ENCODE data around the gene DCTPP1.

DCTPP1 gene

GRCh38 chr16:30416047-30416603, 13.7 kb downstream of the DCTPP1 start:
- H3K79me2 ChIP-seq (ENCODE audit: control insufficient read depth, insufficient read depth, low read length): no peaks in the 10 kb centered on the region
- WGBS (ENCODE audit: extremely low coverage, insufficient coverage, low lambda C conversion rate): no CpG with 5 or more reads among the region's 4 CpGs

GRCh38 chr16:30414159-30414558, 15.7 kb downstream of the DCTPP1 start:
- DNase-seq: no peak
- Histone ChIP-seq H3K79me2 (ENCODE audit: control insufficient read depth, insufficient read depth, low read length) (no peaks in the 10 kb centered on the region), H3K23ac (ENCODE audit: low read length) (no peak overlapping the region), H2BK5ac (ENCODE audit: low read length) (no peak overlapping the region), H3K27me3 (ENCODE audit: insufficient read depth, low read length, poor library complexity) (no peaks in the 10 kb centered on the region), H3K18ac (ENCODE audit: low read length) (no peak overlapping the region), H3K56ac (ENCODE audit: low read length) (no peak overlapping the region), H4K8ac (ENCODE audit: low read depth, low read length) (no peak overlapping the region), H2BK120ac (ENCODE audit: low read depth, low read length) (no peak overlapping the region), H3K79me1 (ENCODE audit: low read length) (peaks cover 4% of the 10 kb centered on the region), H3K4me2 (ENCODE audit: low read length) (no peak overlapping the region), H3K4me1 (ENCODE audit: control insufficient read depth, low read depth, low read length) (no peaks in the 10 kb centered on the region), H3K9ac (ENCODE audit: low read length) (no peak overlapping the region), H3K36me3 (ENCODE audit: control insufficient read depth, insufficient read depth, low read length) (peaks cover 7% of the 10 kb centered on the region), H3K27ac (ENCODE audit: low read depth, low read length) (no peak overlapping the region), H2AK5ac (ENCODE audit: low read length) (no peak overlapping the region), H3K4ac (ENCODE audit: low read depth, low read length) (no peak overlapping the region), H2BK15ac (replicated peaks; ENCODE audit: low read depth) (no peak overlapping the region), H4K5ac (ENCODE audit: low read length) (no peak overlapping the region), H3K4me3 (ENCODE audit: low read length) (no peak overlapping the region)
- no CpG with 5 or more reads among the region's 5 CpGs for WGBS (ENCODE audit: extremely low coverage, insufficient coverage, low lambda C conversion rate)

More at GRCh38 chr16:30416047-30416603, 13.7 kb downstream of the DCTPP1 start:
- Histone ChIP-seq H4K5ac (ENCODE audit: low read length) (no peak overlapping the region), H2BK15ac (replicated peaks; ENCODE audit: low read depth) (no peak overlapping the region), H3K18ac (ENCODE audit: low read length) (no peak overlapping the region), H3K4me1 (ENCODE audit: control insufficient read depth, low read depth, low read length) (no peaks in the 10 kb centered on the region), H2BK120ac (ENCODE audit: low read depth, low read length) (no peak overlapping the region), H3K9ac (ENCODE audit: low read length) (no peak overlapping the region), H3K4ac (ENCODE audit: low read depth, low read length) (no peak overlapping the region), H2AK5ac (ENCODE audit: low read length) (no peak overlapping the region), H3K27ac (ENCODE audit: low read depth, low read length) (no peak overlapping the region), H3K56ac (ENCODE audit: low read length) (no peak overlapping the region), H3K27me3 (ENCODE audit: insufficient read depth, low read length, poor library complexity) (no peaks in the 10 kb centered on the region), H3K4me3 (ENCODE audit: low read length) (no peak overlapping the region), H2BK5ac (ENCODE audit: low read length) (no peak overlapping the region), H3K79me1 (ENCODE audit: low read length) (peaks cover 1% of the 10 kb centered on the region), H3K4me2 (ENCODE audit: low read length) (no peak overlapping the region), H4K8ac (ENCODE audit: low read depth, low read length) (no peak overlapping the region), H3K36me3 (ENCODE audit: control insufficient read depth, insufficient read depth, low read length) (peaks cover 6% of the 10 kb centered on the region), H3K23ac (ENCODE audit: low read length) (no peak overlapping the region)
- DNase-seq: peak; percentile 25

- WGBS (ENCODE audit: extremely low coverage, insufficient coverage, low lambda C conversion rate): 100% methylated on average over 1 of the region's 6 CpGs
- peaks cover 7% of the 10 kb centered on the region for H3K36me3 ChIP-seq (ENCODE audit: control insufficient read depth, insufficient read depth, low read length)
- H2BK15ac ChIP-seq (replicated peaks; ENCODE audit: low read depth): no peak overlapping the region
- H3K4me3 ChIP-seq (ENCODE audit: low read length): no peak overlapping the region
- H3K79me1 ChIP-seq (ENCODE audit: low read length): peaks cover 6% of the 10 kb centered on the region
- H3K4me2 ChIP-seq (ENCODE audit: low read length): no peak overlapping the region
- H3K56ac ChIP-seq (ENCODE audit: low read length): no peak overlapping the region
- peaks cover under 1% of the 10 kb centered on the region for H3K4me1 ChIP-seq (ENCODE audit: control insufficient read depth, low read depth, low read length)
- no peak overlapping the region for H2AK5ac ChIP-seq (ENCODE audit: low read length)
- no peak overlapping the region for H3K4ac ChIP-seq (ENCODE audit: low read depth, low read length)
- no peak overlapping the region for H2BK5ac ChIP-seq (ENCODE audit: low read length)
- no peak overlapping the region for H3K23ac ChIP-seq (ENCODE audit: low read length)
- H3K27me3 ChIP-seq (ENCODE audit: insufficient read depth, low read length, poor library complexity): no peaks in the 10 kb centered on the region
- no peak overlapping the region for H3K18ac ChIP-seq (ENCODE audit: low read length)
- no peak overlapping the region for H4K5ac ChIP-seq (ENCODE audit: low read length)
- no peak for DNase-seq
- no peaks in the 10 kb centered on the region for H3K79me2 ChIP-seq (ENCODE audit: control insufficient read depth, insufficient read depth, low read length)
- H3K27ac ChIP-seq (ENCODE audit: low read depth, low read length): no peak overlapping the region
- no peak overlapping the region for H3K9ac ChIP-seq (ENCODE audit: low read length)
- no peak overlapping the region for H4K8ac ChIP-seq (ENCODE audit: low read depth, low read length)
- H2BK120ac ChIP-seq (ENCODE audit: low read depth, low read length): no peak overlapping the region
Observed at GRCh38 chr16:30413112-30413806, 16.6 kb downstream of the DCTPP1 start.

- no CpG with 5 or more reads among the region's 15 CpGs for WGBS (ENCODE audit: extremely low coverage, insufficient coverage, low lambda C conversion rate)
- peak; percentile 93 for DNase-seq
- no peak overlapping the region for H3K4me3 ChIP-seq (ENCODE audit: low read length)
- H3K36me3 ChIP-seq (ENCODE audit: control insufficient read depth, insufficient read depth, low read length): peaks cover 7% of the 10 kb centered on the region
- H3K27ac ChIP-seq (ENCODE audit: low read depth, low read length): no peak overlapping the region
- peak overlapping the region; percentile 51 for H3K9ac ChIP-seq (ENCODE audit: low read length)
- no peak overlapping the region for H3K23ac ChIP-seq (ENCODE audit: low read length)
- H4K8ac ChIP-seq (ENCODE audit: low read depth, low read length): no peak overlapping the region
- no peak overlapping the region for H3K18ac ChIP-seq (ENCODE audit: low read length)
- H3K79me1 ChIP-seq (ENCODE audit: low read length): peaks cover 9% of the 10 kb centered on the region
- H4K5ac ChIP-seq (ENCODE audit: low read length): no peak overlapping the region
- H2AK5ac ChIP-seq (ENCODE audit: low read length): no peak overlapping the region
- no peak overlapping the region for H2BK15ac ChIP-seq (replicated peaks; ENCODE audit: low read depth)
- H2BK5ac ChIP-seq (ENCODE audit: low read length): no peak overlapping the region
- H3K4me2 ChIP-seq (ENCODE audit: low read length): no peak overlapping the region
- no peak overlapping the region for H2BK120ac ChIP-seq (ENCODE audit: low read depth, low read length)
- peak overlapping the region; percentile 65 for H3K56ac ChIP-seq (ENCODE audit: low read length)
- H3K79me2 ChIP-seq (ENCODE audit: control insufficient read depth, insufficient read depth, low read length): no peaks in the 10 kb centered on the region
- no peaks in the 10 kb centered on the region for H3K27me3 ChIP-seq (ENCODE audit: insufficient read depth, low read length, poor library complexity)
- H3K4me1 ChIP-seq (ENCODE audit: control insufficient read depth, low read depth, low read length): peaks cover 7% of the 10 kb centered on the region
- no peak overlapping the region for H3K4ac ChIP-seq (ENCODE audit: low read depth, low read length)
Observed at GRCh38 chr16:30409125-30410060, 20.4 kb downstream of the DCTPP1 start.

- Histone ChIP-seq H3K4me3 (ENCODE audit: low read length) (peak overlapping the region; percentile 86), H4K8ac (ENCODE audit: low read depth, low read length) (no peak overlapping the region), H3K79me2 (ENCODE audit: control insufficient read depth, insufficient read depth, low read length) (no peaks in the 10 kb centered on the region), H3K23ac (ENCODE audit: low read length) (peak overlapping the region; percentile 95), H3K36me3 (ENCODE audit: control insufficient read depth, insufficient read depth, low read length) (peaks cover 7% of the 10 kb centered on the region), H3K4me1 (ENCODE audit: control insufficient read depth, low read depth, low read length) (peaks cover 7% of the 10 kb centered on the region), H2BK120ac (ENCODE audit: low read depth, low read length) (no peak overlapping the region), H3K79me1 (ENCODE audit: low read length) (peaks cover 9% of the 10 kb centered on the region), H3K27ac (ENCODE audit: low read depth, low read length) (peak overlapping the region; percentile 24), H3K9ac (ENCODE audit: low read length) (peak overlapping the region; percentile 95), H4K5ac (ENCODE audit: low read length) (no peak overlapping the region), H2BK5ac (ENCODE audit: low read length) (peak overlapping the region; percentile 25), H3K56ac (ENCODE audit: low read length) (peak overlapping the region; percentile 95), H3K4ac (ENCODE audit: low read depth, low read length) (peak overlapping the region; percentile 17), H3K4me2 (ENCODE audit: low read length) (peak overlapping the region; percentile 65), H2AK5ac (ENCODE audit: low read length) (no peak overlapping the region), H2BK15ac (replicated peaks; ENCODE audit: low read depth) (no peak overlapping the region), H3K18ac (ENCODE audit: low read length) (peak overlapping the region; percentile 35), H3K27me3 (ENCODE audit: insufficient read depth, low read length, poor library complexity) (no peaks in the 10 kb centered on the region)
- no CpG with 5 or more reads among the region's 19 CpGs for WGBS (ENCODE audit: extremely low coverage, insufficient coverage, low lambda C conversion rate)
- DNase-seq: peak; percentile 60
Observed at GRCh38 chr16:30407804-30408534, 21.9 kb downstream of the DCTPP1 start.
